ENCODE data around the gene F8A1.
"Not testable (repeated sequence)": the region's sequence is repeated elsewhere in the genome, so short reads cannot be mapped to it uniquely, and the experiment has no call there.

The F8A1 gene

DNA sequence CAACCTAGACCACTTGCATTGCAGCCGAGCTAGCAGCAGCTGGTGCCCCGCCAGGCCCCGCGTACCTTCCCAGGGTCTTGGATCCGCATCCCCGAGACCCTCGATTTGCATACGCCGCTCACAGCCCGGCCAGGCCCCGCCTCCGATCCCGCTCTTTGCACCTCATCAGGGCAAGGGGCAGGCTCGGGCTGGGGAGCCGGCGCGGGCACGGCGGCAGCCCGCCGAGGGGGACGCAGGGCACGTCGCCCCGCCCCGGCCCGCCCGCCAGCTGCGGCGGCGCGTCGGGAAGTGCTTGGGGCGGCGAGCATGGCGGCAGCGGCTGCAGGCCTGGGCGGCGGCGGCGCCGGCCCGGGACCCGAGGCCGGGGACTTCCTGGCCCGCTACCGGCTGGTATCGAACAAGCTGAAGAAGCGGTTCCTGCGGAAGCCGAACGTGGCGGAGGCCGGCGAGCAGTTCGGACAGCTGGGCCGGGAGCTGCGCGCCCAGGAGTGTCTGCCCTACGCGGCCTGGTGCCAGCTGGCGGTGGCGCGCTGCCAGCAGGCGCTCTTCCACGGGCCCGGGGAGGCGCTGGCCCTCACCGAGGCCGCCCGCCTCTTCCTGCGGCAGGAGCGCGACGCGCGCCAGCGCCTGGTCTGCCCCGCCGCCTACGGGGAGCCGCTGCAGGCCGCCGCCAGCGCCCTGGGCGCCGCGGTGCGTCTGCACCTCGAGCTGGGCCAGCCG, at the start of gene F8A1:
F8A1 (plus strand) TSS at position 287 of the 720 bp plus-strand sequence; CDS start at position 307, 20 bp downstream.
- not testable (repeated sequence) for DNase-seq (ENCODE audit: low read depth in 2 of 2)

- DNase-seq (ENCODE audit: low read depth in 2 of 2): peak; percentile 42 to 47
Measured at GRCh38 chrX:154840856-154841255, 45.3 kb upstream of the F8A1 start.

- DNase-seq (ENCODE audit: low read depth in 2 of 2): no peak
Measured at GRCh38 chrX:154850957-154851611, 35.1 kb upstream of the F8A1 start.

GRCh38 chrX:154855256-154855655, 30.9 kb upstream of the F8A1 start:
- DNase-seq (ENCODE audit: low read depth in 2 of 2): no peak

DNA sequence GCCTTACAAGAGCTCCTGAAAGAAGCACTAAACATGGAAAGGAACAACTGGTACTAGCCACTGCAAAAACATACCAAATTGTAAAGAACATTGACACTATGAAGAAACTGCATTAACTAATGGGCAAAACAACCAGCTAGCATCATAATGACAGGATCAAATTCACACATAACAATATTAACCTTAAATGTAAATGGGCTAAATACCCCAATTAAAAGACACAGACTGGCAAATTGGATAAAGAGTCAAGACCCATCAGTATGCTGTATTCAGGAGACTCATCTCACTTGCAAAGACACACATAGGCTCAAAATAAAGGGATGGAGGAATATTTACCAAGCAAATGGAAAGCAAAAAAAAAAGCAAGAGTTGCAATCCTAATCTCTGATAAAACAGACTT, 17.6 kb upstream of the F8A1 start:
- DNase-seq (ENCODE audit: low read depth in 2 of 2): not testable (repeated sequence)

GRCh38 chrX:154873329-154873728, 12.8 kb upstream of the F8A1 start:
- DNase-seq (ENCODE audit: low read depth in 2 of 2): no peak

- DNase-seq (ENCODE audit: low read depth in 2 of 2): not testable (repeated sequence)
Measured at GRCh38 chrX:154884069-154884468, 2.1 kb upstream of the F8A1 start.

DNA sequence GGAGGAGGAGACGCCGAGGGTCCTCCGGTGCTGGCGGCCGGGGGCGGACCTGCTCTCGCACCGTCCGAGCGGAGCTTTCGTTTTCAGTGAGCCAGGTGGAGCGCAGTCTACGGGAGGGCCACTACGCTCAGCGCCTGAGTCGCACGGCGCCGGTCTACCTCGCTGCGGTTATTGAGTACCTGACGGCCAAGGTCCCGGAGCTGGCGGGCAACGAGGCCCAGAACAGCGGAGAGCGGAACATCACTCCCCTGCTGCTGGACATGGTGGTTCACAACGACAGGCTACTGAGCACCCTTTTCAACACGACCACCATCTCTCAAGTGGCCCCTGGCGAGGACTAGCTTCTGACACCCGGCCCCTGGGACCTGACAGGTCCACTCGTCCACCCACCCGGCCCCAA, 1.1 kb upstream of the F8A1 start:
- not testable (repeated sequence) for DNase-seq (ENCODE audit: low read depth in 2 of 2)

- not testable (repeated sequence) for DNase-seq (ENCODE audit: low read depth in 2 of 2)
Measured at GRCh38 chrX:154885549-154885948, 606 bp upstream of the F8A1 start.

DNA sequence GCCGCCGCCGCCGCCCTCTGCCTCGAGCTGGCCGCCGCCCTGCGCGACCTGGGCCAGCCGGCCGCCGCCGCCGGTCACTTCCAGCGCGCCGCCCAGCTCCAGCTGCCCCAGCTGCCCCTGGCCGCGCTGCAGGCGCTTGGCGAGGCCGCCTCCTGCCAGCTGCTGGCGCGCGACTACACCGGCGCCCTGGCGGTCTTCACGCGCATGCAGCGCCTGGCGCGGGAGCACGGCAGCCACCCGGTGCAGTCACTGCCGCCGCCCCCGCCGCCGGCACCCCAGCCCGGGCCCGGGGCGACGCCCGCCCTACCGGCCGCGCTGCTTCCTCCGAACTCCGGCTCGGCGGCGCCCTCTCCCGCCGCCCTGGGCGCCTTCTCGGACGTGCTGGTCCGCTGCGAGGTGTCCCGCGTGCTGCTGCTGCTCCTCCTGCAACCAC, 650 bp downstream of the F8A1 start:
- DNase-seq (ENCODE audit: low read depth in 2 of 2): not testable (repeated sequence)

- no peak for DNase-seq (ENCODE audit: low read depth in 2 of 2)
Measured at GRCh38 chrX:154890990-154891639, 5.0 kb downstream of the F8A1 start.

GRCh38 chrX:154892296-154892695, 6.1 kb downstream of the F8A1 start:
- no peak for DNase-seq (ENCODE audit: low read depth in 2 of 2)

- no peak for DNase-seq (ENCODE audit: low read depth in 2 of 2)
Measured at GRCh38 chrX:154900323-154900722, 14.2 kb downstream of the F8A1 start.

DNA sequence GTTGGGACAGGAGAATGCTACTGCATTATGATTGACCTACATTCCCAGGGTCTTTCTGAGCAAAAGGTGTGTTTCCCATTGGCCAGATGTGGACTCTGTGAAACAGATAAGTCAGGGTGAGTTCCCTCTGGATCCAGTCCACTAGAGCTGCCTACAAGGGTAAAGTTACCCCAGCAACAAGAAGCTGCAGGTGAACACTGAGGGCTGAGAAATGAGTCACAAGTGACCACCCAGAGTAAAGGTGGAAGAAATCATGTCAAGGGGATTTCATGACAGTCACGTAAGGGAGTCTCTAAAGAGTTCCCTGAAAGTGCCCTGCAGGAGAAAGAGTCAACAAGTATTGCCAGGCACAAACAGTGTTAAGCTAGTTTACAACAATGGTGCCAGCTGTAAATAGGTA, 16.3 kb downstream of the F8A1 start:
- no peak for DNase-seq (ENCODE audit: low read depth in 2 of 2)

DNA sequence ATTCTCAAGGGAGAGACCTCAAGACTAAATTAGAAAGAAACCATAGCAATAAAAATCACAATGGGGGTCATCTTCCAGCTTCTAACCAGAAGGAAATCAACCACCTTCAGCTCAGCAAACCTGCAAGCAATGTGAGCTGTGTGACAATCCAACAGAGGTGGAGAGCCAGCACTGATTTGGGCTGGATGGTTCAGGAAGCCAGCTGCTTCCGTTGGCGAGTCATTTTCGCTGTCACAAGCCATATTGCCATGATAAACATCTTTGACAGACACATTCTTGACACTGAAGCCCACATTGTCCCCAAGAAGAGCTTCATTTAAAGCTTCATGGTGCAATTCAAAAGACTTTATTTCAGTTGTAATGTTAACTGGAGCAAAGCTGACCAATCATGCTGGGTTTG, 22.7 kb downstream of the F8A1 start:
- DNase-seq (ENCODE audit: low read depth in 2 of 2): no peak

- not testable (repeated sequence) for DNase-seq (ENCODE audit: low read depth in 2 of 2)
Measured at GRCh38 chrX:154910048-154910447, 23.9 kb downstream of the F8A1 start.

DNA sequence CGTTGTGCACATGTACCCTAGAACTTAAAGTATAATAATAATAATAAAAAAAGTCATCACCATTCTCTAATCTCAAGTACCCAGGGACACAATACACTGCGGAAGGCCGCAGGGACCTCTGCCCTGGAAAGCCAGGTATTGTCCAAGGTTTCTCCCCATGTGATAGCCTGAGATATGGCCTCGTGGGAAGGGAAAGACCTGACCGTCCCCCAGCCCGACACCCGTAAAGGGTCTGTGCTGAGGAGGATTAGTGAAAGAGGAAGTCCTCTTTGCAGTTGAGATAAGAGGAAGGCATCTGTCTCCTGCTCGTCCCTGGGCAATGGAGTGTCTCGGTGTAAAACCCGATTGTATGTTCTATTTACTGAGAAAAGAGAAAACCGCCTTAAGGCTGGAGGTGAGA, 24.4 kb downstream of the F8A1 start:
- not testable (repeated sequence) for DNase-seq (ENCODE audit: low read depth in 2 of 2)

DNA sequence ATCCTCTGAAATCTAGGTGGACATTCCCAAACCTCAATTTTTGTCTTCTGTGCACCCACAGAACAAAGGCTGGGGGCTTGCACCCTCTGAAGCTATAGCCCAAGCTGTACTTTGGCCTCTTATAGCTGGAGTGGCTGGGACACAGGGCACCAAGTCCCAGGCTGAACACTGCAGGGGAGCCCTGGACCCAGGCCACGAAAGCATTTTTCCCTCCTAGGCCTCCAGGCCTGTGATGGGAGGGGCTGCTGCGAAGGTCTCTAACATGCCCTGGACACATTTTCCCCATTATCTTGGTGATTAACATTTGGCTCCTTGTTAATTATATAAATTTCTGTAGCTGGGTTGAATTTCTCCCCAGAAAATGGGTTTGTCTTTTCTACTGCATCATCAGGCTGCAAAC, 27.9 kb downstream of the F8A1 start:
- DNase-seq (ENCODE audit: low read depth in 2 of 2): no peak

DNA sequence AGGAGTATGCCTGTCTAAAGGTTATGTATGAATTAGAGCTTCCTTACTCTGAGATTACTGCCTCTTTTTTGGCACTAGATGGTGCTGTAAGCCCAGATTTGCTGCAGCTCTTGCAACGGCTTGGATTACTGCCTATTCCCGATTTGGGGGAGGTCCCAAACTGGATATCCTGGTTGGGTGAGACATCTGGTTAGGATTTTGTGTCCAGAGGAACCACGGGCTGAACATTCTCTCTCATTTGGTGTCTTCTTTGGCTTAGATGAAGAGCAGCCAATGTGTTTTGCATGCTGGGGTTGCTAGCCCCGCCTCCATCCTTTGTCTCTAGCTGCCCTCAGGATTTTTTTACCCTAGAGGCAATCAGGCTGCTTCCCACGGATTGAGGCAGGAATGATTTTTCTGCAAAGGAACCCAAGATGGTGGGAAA, 31.9 kb downstream of the F8A1 start:
- DNase-seq (ENCODE audit: low read depth in 2 of 2): peak; percentile 80

DNA sequence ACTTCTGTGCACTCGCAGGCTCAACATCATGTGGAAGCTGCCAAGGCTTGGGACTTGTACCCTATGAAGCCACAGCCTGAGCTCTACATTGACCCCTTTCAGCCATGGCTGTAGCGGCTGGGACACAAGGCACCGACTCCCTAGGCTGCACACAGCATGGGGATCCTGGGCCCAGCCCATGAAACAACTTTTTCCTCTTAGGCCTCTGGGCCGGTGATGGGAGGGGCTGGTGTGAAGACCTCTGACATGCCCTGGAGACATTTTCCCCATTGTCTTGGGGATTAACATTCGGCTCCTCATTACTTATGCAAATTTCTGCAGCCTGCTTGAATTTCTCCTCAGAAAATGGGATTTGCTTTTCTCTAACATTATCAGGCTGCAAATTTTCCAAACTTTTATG, 38.6 kb downstream of the F8A1 start:
- DNase-seq (ENCODE audit: low read depth in 2 of 2): not testable (repeated sequence)
